Uterus (tissue), 4 donors: ENCODE data around the gene PDGFD. TPM values are rescaled to one million over a fixed set of nuclear protein-coding genes. Genes with fewer than 3 reads are reported as not detected.

Experiments
- DNase-seq, 2 donors: peaks; one replicate each; pipeline ENCODE4 v3.0.0-alpha.2; 2019 to 2020
- H3K27ac ChIP-seq, 2 donors: fragments of 200-600 bp; sonication (generic); 1 replicate in 1 of 2; 2 replicates in 1 of 2; pipeline ENCODE4 v1.5.1; 2016 to 2018
- H3K27me3 ChIP-seq, 2 donors: fragments of 200-600 bp; sonication (generic); one replicate each; pipeline ENCODE4 v1.5.1; 2018 to 2019; ENCODE audit warnings: control low read depth in 1 of 2
- H3K36me3 ChIP-seq, 2 donors: fragments of 200-600 bp; sonication (generic); one replicate each; pipeline ENCODE4 v1.5.1; 2019; ENCODE audit warnings: control low read depth in 1 of 2
- H3K4me1 ChIP-seq, 2 donors: fragments of 200-600 bp; sonication (generic); one replicate each; pipeline ENCODE4 v1.5.1; 2018 to 2019; ENCODE audit warnings: control low read depth in 1 of 2
- H3K4me3 ChIP-seq, 2 donors: fragments of 200-600 bp; sonication (generic); 1 replicate in 1 of 2; 2 replicates in 1 of 2; pipeline ENCODE4 v1.5.1; 2018 to 2019; ENCODE audit warnings: mild to moderate bottlenecking in 1 of 2
- H3K9me3 ChIP-seq, 2 donors: fragments of 200-600 bp; sonication (generic); one replicate each; pipeline ENCODE4 v1.5.1; 2019; ENCODE audit warnings: control low read depth in 1 of 2
- CTCF ChIP-seq, 4 experiments: fragments of 200-600 bp in 2 of 4; fragments of 450-650 bp in 2 of 4; sonication (generic) in 2 of 4; IDR thresholded peaks; one replicate each; pipeline ENCODE4 v1.5.1; 2016 to 2019; ENCODE audit warnings: antibody characterized with exemption in 4 of 4, mild to moderate bottlenecking in 2 of 4, moderate library complexity in 1 of 4
- POLR2A ChIP-seq, 2 donors: fragments of 450-650 bp; IDR thresholded peaks; one replicate each; pipeline ENCODE4 v1.6.1; 2016; ENCODE audit warnings: antibody characterized with exemption in 2 of 2, mild to moderate bottlenecking in 1 of 2, moderate library complexity in 1 of 2
- intact Hi-C: fragments of 100-400 bp; cut with DNase I; formaldehyde crosslinking; loops from one replicate; pipeline ENCODE4 v1.15.1; 2023; ENCODE audit warnings: low total_unique reads
- total RNA-seq, 4 donors: library from RNA; depleted of rRNA in 3 of 4; stranded (reverse); fragments of >200 nt in 3 of 4; gene quantifications; one replicate each; pipeline versions ENCODE4 v1.1.0 to v1.2.4, GENCODE V29; 2014 to 2023
- donor health status: DM: yes; HTN: yes; CAD: no.

Gene PDGFD
- total RNA-seq, 4 donors from 2014 or later = 2.8 to 57.9 (median 23.9) TPM

DNA sequence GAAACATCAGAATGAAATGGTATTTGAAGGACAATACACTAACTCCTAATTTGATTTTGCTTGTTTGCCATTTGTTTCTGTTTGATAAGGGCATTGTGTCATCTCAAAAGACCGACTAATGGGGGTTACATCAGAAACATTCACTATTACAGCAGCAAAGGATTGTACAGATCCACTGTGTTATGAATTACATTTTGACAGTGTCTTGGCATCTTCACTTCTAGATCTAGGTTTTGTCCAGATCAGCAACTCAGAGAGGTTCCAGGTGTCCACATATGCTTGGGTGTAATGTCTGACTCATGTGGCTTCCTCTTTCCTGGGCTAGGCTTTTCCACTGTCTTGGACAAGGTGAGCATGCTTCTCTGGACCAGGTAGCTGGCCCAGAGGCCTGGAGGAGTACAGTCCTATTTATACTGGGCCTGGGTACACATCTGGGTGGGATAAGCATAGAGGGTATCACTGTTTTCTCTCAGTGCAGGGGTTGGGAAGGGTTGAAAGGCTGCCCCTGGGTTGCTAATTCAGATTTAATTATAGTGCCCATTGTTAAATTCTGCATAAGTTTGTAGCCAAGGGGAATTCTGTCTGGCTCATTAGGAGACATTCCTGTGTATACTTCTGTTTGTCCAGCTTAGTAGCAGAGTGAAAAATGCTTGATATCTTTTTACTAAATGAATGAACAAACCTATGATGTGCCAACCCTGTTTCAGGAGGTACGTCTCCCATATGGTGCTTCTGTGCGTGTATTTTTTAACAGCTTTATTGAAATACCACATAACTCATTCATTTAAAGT, 103.7 kb downstream of the PDGFD start:
- no peak for DNase-seq
- no peak overlapping the region for H3K27ac ChIP-seq
- no peak overlapping the region for H3K4me3 ChIP-seq
- no peaks in the 10 kb centered on the region for H3K4me1 ChIP-seq
- H3K36me3 ChIP-seq = no peaks in the 10 kb centered on the region
- TF ChIP-seq CTCF (IDR thresholded peaks at IDR 0.05) = no peak
- TF ChIP-seq POLR2A (IDR thresholded peaks at IDR 0.05) = no peak
- intact Hi-C loops = no loop called here
- no peaks in the 10 kb centered on the region for H3K27me3 ChIP-seq
- no peaks in the 10 kb centered on the region for H3K9me3 ChIP-seq

GRCh38 chr11:104058680-104059079, 105.3 kb downstream of the PDGFD start:
- no peaks in the 10 kb centered on the region for H3K4me1 ChIP-seq
- TF ChIP-seq POLR2A (IDR thresholded peaks at IDR 0.05) (no peak), CTCF (IDR thresholded peaks at IDR 0.05) (no peak)
- H3K36me3 ChIP-seq = no peaks in the 10 kb centered on the region
- DNase-seq = no peak
- intact Hi-C loops = no loop called here
- no peak overlapping the region for H3K4me3 ChIP-seq
- H3K27ac ChIP-seq = no peak overlapping the region
- no peaks in the 10 kb centered on the region for H3K27me3 ChIP-seq
- no peaks in the 10 kb centered on the region for H3K9me3 ChIP-seq

- Histone ChIP-seq H3K36me3 (no peaks in the 10 kb centered on the region), H3K27me3 (no peaks in the 10 kb centered on the region), H3K4me3 (no peak overlapping the region), H3K4me1 (no peaks in the 10 kb centered on the region), H3K9me3 (no peaks in the 10 kb centered on the region), H3K27ac (no peak overlapping the region)
- DNase-seq = no peak
- intact Hi-C loops = no loop called here
- TF ChIP-seq CTCF (IDR thresholded peaks at IDR 0.05) = no peak
- TF ChIP-seq POLR2A (IDR thresholded peaks at IDR 0.05) = no peak
These were observed 106.0 kb downstream of the PDGFD start for GRCh38 chr11:104057908-104058307.

DNA sequence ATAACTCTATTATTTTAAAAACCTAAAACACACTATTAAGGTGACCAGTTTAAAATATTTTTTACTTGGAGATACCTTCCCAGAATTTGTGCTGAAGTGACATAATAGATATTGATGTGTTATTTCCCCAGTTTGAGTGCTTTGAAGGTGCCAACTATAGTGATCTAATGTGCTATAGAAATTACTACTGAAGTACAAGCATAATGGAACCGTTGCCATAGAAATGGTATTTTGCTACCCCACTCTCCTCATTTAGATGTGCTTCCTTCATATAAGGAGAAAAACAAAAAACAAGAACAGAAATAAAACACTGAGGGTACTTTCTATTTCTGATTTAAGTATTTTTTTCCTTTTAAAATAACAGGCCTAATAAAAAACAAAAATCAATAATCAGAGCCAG, 108.4 kb downstream of the PDGFD start:
- TF ChIP-seq CTCF (IDR thresholded peaks at IDR 0.05) (no peak), POLR2A (IDR thresholded peaks at IDR 0.05) (no peak)

DNA sequence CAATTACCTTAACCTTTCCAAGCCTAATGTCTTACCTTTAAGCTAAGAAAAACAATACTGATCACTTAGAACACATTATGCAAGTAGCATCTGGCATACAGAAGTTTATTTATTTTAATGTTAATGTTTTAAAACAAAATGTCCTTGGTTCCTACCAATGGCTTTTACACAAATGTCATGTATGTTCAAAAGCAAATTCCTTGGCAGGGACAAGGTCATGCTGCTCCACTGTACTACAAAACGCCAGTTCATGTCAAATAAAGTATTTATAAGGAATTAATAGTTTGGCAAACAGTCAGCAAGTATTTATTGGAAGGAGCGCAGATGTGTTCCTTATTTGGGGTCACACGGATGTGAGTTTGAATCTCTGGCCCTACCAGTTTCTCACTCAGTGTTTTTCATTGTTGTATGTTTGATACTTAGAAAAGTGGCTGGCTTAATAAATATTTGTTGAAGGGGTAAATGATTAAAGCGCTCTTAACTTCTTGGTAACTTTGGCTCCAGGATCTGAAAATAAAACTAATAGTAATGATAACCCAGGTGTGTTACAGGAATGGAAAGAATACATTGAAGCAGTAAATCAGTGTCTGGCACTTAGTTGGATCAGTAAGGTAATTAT, 108.9 kb downstream of the PDGFD start:
- H3K36me3 ChIP-seq = no peaks in the 10 kb centered on the region
- DNase-seq = no peak
- H3K4me1 ChIP-seq = no peaks in the 10 kb centered on the region
- TF ChIP-seq POLR2A (IDR thresholded peaks at IDR 0.05) (no peak), CTCF (IDR thresholded peaks at IDR 0.05) (no peak)
- no peak overlapping the region for H3K4me3 ChIP-seq
- no peak overlapping the region for H3K27ac ChIP-seq
- H3K9me3 ChIP-seq = no peaks in the 10 kb centered on the region
- intact Hi-C loops = no loop called here
- H3K27me3 ChIP-seq = no peaks in the 10 kb centered on the region

More for the DNA sequence above, 108.4 kb downstream of the PDGFD start:
- H3K4me1 ChIP-seq = no peaks in the 10 kb centered on the region
- H3K36me3 ChIP-seq = no peaks in the 10 kb centered on the region
- intact Hi-C loops = no loop called here
- DNase-seq = no peak
- no peaks in the 10 kb centered on the region for H3K27me3 ChIP-seq
- H3K4me3 ChIP-seq = no peak overlapping the region
- no peak overlapping the region for H3K27ac ChIP-seq
- no peaks in the 10 kb centered on the region for H3K9me3 ChIP-seq
